ENCODE results near the gene ESYT3.

- TF ChIP-seq EZH2 (IDR thresholded peaks at IDR 0.05; ENCODE audit: low read depth) (no peak), CTCF (conservative IDR thresholded peaks at IDR 0.05) (no peak)
These were observed 16.4 kb downstream of the ESYT3 start for GRCh38 chr3:138450704-138451424.

All from PC-9 (cell line).